ENCODE measurements around the gene MGAT5B.
A peak's percentile ranks its signal among the peaks of the same experiment; 100 is the strongest.
"Not testable (repeated sequence)": the region's sequence is repeated elsewhere in the genome, so short reads cannot be mapped to it uniquely, and the experiment has no call there.

The MGAT5B gene

DNA sequence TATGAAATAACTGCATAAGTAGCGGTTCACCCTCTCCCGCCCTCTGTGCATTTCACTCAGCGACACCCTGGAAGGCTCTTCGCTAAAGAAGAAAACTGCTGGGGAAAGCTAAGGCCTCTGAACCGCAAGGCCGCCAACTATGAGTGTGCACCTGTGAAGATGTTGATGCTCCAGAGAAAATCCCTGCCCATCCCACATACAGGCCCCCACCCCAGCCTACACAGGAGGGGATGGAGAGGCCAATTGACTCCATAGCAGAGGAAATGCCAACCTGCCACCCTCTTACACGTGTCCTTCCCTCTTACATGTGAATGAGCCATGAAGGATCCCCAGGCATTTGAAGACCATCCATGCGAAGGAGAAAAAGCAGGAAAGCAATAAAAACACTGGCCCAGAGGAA lies 104.8 kb downstream of the MGAT5B start:
- no peak for DNase-seq (ENCODE audit: low read depth in 2 of 2, low spot score in 1 of 2)

- DNase-seq (ENCODE audit: low read depth in 2 of 2, low spot score in 1 of 2): no peak
Observed at GRCh38 chr17:76974721-76975120, 106.5 kb downstream of the MGAT5B start.

GRCh38 chr17:76978050-76978449 lies 109.8 kb downstream of the MGAT5B start:
- DNase-seq (ENCODE audit: low read depth in 2 of 2, low spot score in 1 of 2): not testable (repeated sequence)

DNA sequence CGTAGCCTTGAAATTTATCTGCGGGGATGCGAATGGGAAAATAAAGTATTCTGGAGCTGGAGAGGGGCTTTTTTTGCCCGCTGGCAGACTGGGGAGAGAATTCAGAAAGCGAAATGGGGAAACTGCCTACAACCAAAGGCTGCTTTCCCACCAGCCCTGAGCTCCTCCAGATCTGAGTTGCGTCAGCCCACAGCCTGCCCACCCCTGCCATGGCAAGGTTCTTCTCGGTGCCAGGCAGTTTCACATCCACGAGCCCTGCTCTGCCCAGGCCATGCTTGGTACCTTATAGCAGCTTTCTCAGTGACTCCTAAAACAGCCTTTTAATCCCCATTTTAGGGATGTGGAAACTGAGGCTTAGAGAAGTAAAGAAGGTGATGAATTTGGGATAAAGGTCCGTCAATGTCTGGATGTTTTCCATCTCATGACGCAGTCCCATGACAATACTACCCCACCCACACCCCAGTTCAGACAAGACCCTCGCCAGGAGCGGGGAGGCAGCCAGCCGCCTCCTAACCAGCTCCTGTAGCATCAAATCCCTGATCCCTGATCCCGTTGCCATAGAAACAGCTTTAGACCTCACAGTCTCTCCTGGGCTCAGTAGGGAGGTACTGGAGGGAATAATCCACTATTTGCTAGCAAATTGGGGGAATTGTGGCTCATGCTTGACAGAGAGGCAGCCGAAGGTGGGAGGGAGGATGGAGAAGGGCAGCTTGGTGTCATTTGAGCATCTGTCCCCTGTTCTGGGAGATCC lies 113.5 kb downstream of the MGAT5B start:
- no peak for DNase-seq (ENCODE audit: low read depth in 2 of 2, low spot score in 1 of 2)

DNA sequence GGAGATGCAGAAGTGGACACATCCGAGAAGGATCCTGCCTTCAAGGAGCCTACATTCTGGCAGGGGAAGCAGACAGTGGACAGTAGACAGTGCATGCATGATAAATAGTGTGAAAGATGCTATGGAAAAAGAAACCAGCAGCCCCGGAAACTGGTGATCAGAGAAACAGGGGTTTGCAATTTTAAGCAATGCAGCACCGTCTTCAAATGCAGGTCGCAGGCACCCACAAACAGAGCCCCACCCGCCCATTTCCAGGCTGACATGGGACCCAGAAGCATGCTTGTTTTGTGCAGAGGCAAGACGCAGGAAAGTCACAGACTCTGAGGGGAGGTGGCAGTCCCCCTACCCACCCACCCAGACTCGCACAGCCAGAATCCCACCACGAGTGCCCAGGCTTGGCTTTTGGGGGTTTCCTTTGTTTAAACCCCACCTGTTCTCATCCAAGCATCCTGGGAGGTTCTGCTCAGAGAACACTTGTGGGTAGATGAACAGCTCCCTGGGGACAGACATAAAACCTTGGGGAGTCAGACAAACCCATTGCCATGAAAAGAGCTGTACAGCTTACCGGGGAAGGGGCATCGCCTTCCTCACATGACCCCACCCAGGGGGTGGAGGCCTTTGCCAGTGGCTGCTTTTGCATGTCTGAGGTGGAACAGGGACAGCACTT lies 114.3 kb downstream of the MGAT5B start:
- DNase-seq (ENCODE audit: low read depth in 2 of 2, low spot score in 1 of 2): no peak

- no peak for DNase-seq (ENCODE audit: low read depth in 2 of 2, low spot score in 1 of 2)
Observed at GRCh38 chr17:76983075-76983775, 115.0 kb downstream of the MGAT5B start.

DNA sequence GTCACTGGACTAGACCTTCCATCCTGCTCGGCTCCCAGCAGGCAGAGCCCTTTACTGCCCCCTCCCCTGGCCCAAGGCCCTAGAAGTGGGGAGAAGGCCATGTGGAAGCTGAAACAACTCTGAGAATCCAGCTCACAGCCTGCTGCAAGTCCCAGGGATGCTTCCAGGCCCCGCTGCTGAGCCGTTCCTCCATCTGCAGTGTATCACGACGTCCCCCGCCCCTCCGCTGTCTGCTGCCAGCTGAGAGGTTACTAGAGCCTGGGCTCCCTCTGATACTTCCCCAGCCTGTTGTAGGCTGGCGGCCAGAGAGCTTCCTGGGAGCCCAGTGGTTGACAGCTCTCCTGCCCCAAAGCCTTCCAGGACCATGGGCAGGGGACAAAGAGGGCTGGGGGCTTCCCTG lies 118.2 kb downstream of the MGAT5B start:
- DNase-seq (ENCODE audit: low read depth in 2 of 2, low spot score in 1 of 2): no peak

DNA sequence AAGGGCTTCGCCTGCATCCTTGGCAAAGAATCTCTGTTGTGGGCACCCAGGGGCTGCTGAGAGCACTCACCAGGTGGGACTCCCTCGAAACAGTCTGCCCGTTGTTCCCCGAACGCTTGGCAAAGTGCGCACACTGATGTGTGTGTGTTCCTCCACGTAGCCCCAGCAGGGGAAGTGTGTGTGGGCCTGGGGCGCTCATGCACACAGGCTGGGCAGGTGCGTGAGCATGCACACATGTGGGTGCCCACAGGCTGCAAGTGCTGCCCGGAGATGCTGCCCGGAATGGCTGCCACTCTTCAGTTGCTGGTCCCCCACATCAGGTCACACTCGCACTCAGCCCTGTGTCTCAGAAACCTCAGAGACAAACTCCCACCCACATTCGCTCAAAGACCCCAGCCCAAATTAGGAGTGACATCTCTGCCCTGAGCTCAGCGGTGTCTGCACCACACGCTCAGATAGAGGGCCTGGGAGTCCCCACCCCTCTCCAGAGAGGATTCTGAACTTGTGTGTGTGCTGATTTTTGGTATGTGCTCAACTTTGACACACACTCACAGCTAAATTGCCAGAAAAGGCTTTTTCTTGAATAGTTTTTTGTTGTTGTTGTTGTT lies 119.4 kb downstream of the MGAT5B start:
- no peak for DNase-seq (ENCODE audit: low read depth in 2 of 2, low spot score in 1 of 2)

DNA sequence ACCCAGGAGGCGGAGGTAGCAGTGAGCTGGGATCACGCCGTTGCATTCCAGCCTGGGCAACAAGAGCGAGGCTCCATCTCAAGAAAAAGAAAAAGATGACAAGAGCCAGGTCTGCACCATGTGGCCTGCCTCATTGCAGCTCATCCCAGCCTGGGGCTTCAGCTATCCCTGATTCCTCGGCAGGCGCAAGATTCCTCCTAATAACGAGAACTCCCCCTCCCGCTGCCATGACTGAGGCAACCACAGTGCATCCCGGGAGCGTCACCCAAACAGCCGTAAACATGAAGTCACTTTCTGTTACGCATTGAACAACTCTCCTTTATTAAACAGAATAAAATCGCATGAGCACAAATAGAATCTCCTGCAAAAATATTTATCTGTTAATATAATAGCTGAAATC lies 120.6 kb downstream of the MGAT5B start:
- no peak for DNase-seq (ENCODE audit: low read depth in 2 of 2, low spot score in 1 of 2)

GRCh38 chr17:76989519-76989918 lies 121.3 kb downstream of the MGAT5B start:
- DNase-seq (ENCODE audit: low read depth in 2 of 2, low spot score in 1 of 2): no peak

DNA sequence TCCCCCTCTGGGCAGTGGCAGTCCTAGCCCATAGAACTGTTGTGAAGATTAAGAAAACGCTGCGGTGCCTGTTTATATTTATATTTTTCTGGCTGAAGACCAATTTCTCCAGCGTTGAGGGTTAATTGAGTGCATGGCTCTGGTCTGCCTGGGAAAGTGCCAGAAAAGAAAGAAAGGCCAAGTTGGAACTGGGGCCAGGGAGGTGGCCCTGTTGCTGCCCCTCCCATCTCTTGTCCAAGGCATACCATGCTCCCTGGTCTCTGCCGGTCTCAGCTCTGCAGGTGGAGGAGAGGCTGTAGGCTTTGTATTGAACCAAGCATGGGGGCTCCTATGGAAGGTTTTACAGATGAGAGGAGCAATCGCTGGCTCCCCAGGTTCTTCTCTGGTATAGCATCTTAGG lies 124.7 kb downstream of the MGAT5B start:
- no peak for DNase-seq (ENCODE audit: low read depth in 2 of 2, low spot score in 1 of 2)

DNA sequence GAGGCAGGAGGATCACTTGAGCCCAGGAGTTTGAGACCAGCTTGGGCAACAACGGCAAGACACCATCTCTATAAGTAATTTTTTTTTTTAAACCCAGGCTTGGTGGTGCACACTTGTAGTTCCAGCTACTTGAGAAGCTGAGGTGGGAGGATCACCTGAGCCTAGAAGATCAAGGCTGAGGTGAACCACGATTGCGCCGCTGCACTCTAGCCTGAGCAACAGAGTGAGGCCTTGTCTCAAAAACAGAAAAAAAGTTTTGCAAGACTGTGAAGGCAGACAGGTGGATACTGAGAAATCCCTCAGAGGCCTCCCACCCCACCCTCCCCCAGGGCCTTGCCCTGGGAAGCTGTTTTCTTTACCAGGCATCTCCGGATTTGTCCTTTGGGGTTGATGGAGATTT lies 125.4 kb downstream of the MGAT5B start:
- DNase-seq (ENCODE audit: low read depth in 2 of 2, low spot score in 1 of 2): no peak

- DNase-seq (ENCODE audit: low read depth in 2 of 2, low spot score in 1 of 2): no peak
Observed at GRCh38 chr17:76994237-76994637, 126.0 kb downstream of the MGAT5B start.

- no peak for DNase-seq (ENCODE audit: low read depth in 2 of 2, low spot score in 1 of 2)
Observed at GRCh38 chr17:76995387-76996105, 127.3 kb downstream of the MGAT5B start.

DNA sequence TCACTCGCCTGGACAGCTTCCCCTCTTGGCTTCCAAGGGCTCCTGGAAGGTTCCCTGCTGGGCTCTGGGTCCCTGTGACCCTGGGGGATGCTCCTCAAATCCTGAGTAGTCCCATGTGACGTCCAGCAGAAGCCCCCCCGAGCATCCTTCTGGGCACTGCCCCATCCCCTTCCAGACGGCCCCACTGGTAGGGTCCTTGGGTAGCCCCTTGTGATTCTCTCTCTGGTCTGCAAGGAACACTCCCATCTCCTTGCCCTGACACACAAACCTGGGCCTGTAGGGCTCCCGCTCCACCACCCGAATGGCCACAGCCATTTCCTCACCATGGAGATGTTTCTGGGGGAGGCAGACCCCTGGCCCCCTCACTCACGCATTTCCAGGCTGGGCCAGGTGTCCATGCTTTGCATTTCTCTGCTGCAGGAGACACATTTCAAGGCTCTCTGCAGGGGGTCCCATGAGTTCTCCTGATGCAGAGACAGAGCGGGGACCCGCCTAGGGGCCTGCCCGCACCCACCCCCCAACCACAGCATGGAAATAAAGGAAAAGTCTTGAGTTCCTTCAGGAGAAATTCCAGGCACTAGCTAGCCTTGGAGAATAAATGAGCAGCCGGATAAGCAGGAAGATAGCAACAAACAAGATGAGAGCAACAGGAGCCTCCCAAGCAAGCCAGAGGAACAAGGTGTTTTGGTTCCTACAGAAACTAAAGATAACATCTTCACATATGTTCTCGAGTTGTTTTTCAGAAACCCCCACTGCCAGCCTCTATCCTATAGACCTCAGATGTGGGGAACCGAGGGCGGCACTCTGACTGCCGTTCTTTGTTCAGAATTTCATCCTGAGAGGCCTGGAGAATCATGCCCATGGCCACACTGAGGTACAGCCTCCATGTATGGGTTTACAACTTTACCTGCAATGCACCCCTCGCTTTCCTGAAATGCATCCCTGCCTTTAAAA lies 128.8 kb downstream of the MGAT5B start:
- no peak for DNase-seq (ENCODE audit: low read depth in 2 of 2, low spot score in 1 of 2)

- peak in 1 of 2 donors; percentile 12 for DNase-seq (ENCODE audit: low read depth in 2 of 2, low spot score in 1 of 2)
Observed at GRCh38 chr17:76997981-76998531, 129.9 kb downstream of the MGAT5B start.

GRCh38 chr17:76998839-76999238 lies 130.6 kb downstream of the MGAT5B start:
- DNase-seq (ENCODE audit: low read depth in 2 of 2, low spot score in 1 of 2): no peak

Measured in stimulated activated CD8-positive, alpha-beta memory T cell treated with anti-CD3 and anti-CD28 coated beads, Interleukin-4, amount 100 ng/mL, for 4 hours (primary cell).